HCT116 (cell line): ENCODE data around the gene SMC6. TPM values are rescaled to one million over a fixed set of nuclear protein-coding genes. Genes with fewer than 3 reads are reported as not detected.

Experiments
- ATAC-seq: fragments of 200-7000 bp; cut with Tn5 transposase; 2 replicates; pipeline ENCODE4 v1.9.1; 2020; ENCODE audit warnings: mild to moderate bottlenecking, moderate library complexity
- BruUV-seq: library from RNA; stranded (reverse); fragments of 400-500 nt; replicated peaks from 2 replicates; lab custom pipeline; 2021; lab: Mats Ljungman, UMichigan
- CTCF ChIA-PET: fragments of 300-600 bp; sonication (Branson Sonifier 250); formaldehyde crosslinking; loops from one replicate; lab custom pipeline; 2021; ENCODE audit warnings: antibody characterized with exemption; lab: Charles Lee
- POLR2A ChIA-PET: fragments of 300-600, 350-600 bp; sonication (Branson Sonifier 250); formaldehyde crosslinking; loops from one replicate; lab custom pipeline; 2021; ENCODE audit warnings: antibody characterized with exemption; lab: Charles Lee
- RAD21 ChIA-PET, 2 experiments: fragments of 300-600 bp; sonication (Branson Sonifier 250); formaldehyde crosslinking; loops; one replicate each; lab custom pipeline; 2023; ENCODE audit warnings: low total read pairs in 2 of 2; ENCODE audit not compliant: uncharacterized antibody in 2 of 2, unreplicated experiment in 2 of 2, low non-redundant PET in 1 of 2; lab: Charles Lee
- DNase-seq: peaks from one replicate; pipeline ENCODE4 v3.0.0-alpha.2; 2010; ENCODE audit warnings: low read depth, low spot score
- H2AFZ ChIP-seq: fragments of 200-600 bp; shearing (Covaris generic), sonication (generic); 2 replicates; pipeline ENCODE4 v1.6.1; 2017; ENCODE audit warnings: low read depth, mixed run types, mixed read lengths, antibody characterized with exemption, low read length; ENCODE audit not compliant: poor library complexity, severe bottlenecking
- H3K27ac ChIP-seq: 2 replicates; pipeline ENCODE4 v1.5.1; 2012; ENCODE audit warnings: low read depth, low read length
- H3K27me3 ChIP-seq: fragments of 200-600 bp; sonication (generic); 2 replicates; pipeline ENCODE4 v1.6.1; 2016; ENCODE audit warnings: mixed run types, low read length, mixed read lengths; ENCODE audit not compliant: insufficient read depth
- H3K36me3 ChIP-seq, 2 experiments: fragments of 200-500 bp in 1 of 2; fragments of 200-600 bp in 1 of 2; sonication (Bioruptor generic) in 1 of 2; sonication (generic) in 1 of 2; 2 replicates each; pipeline versions ENCODE4 v1.5.1 to v1.6.1; 2014 to 2016; ENCODE audit warnings: low read length in 2 of 2, inconsistent platforms in 1 of 2, mixed read lengths in 1 of 2, mixed run types in 1 of 2; ENCODE audit not compliant: insufficient read depth in 2 of 2, control insufficient read depth in 1 of 2
- H3K4me1 ChIP-seq, 2 experiments: fragments of 200-600 bp in 1 of 2; sonication (generic) in 1 of 2; 2 replicates each; pipeline versions ENCODE4 v1.5.1 to v1.6.1; 2012 to 2017; ENCODE audit warnings: low read length in 2 of 2, inconsistent platforms in 1 of 2, mild to moderate bottlenecking in 1 of 2, mixed read lengths in 1 of 2, mixed run types in 1 of 2, moderate library complexity in 1 of 2; ENCODE audit not compliant: insufficient read depth in 2 of 2, control insufficient read depth in 1 of 2
- H3K4me2 ChIP-seq: fragments of 200-600 bp; sonication (generic); 2 replicates; pipeline ENCODE4 v1.6.1; 2017; ENCODE audit warnings: mixed run types, low read length, mixed read lengths
- H3K4me3 ChIP-seq, 2 experiments: fragments of 200-600 bp in 1 of 2; sonication (generic) in 1 of 2; replicated peaks in 1 of 2; 2 replicates each; pipeline ENCODE4 v1.5.1; 2011 to 2016; ENCODE audit warnings: low read length in 2 of 2, control low read depth in 1 of 2, low read depth in 1 of 2, mild to moderate bottlenecking in 1 of 2, mixed read lengths in 1 of 2, mixed run types in 1 of 2
- H3K79me2 ChIP-seq: fragments of 200-600 bp; sonication (generic); 2 replicates; pipeline ENCODE4 v1.6.1; 2017; ENCODE audit warnings: mild to moderate bottlenecking, mixed run types, low read length, moderate library complexity, mixed read lengths; ENCODE audit not compliant: insufficient read depth
- H3K9ac ChIP-seq: fragments of 200-600 bp; sonication (generic); 2 replicates; pipeline ENCODE4 v1.6.1; 2016; ENCODE audit warnings: low read length, mixed read lengths
- H3K9me2 ChIP-seq: fragments of 200-600 bp; sonication (generic), shearing (Covaris generic); 2 replicates; pipeline ENCODE4 v1.6.1; 2017; ENCODE audit warnings: mixed run types, mild to moderate bottlenecking, moderate library complexity; ENCODE audit not compliant: insufficient read depth
- H3K9me3 ChIP-seq, 2 experiments: fragments of 200-500 bp in 1 of 2; fragments of 200-600 bp in 1 of 2; sonication (Bioruptor generic) in 1 of 2; sonication (generic) in 1 of 2; 2 replicates each; pipeline ENCODE4 v1.6.1; 2014 to 2017; ENCODE audit warnings: low read length in 2 of 2, mixed read lengths in 2 of 2, inconsistent platforms in 1 of 2, low read depth in 1 of 2, mild to moderate bottlenecking in 1 of 2, mixed run types in 1 of 2, moderate library complexity in 1 of 2; ENCODE audit not compliant: control insufficient read depth in 1 of 2, insufficient read depth in 1 of 2
- H4K20me1 ChIP-seq: fragments of 200-600 bp; sonication (generic), shearing (Covaris generic); 2 replicates; pipeline ENCODE4 v1.6.1; 2017; ENCODE audit warnings: mixed run types, mild to moderate bottlenecking, moderate library complexity; ENCODE audit not compliant: insufficient read depth
- CBX3 ChIP-seq: IDR thresholded peaks from 2 replicates; pipeline ENCODE4 v1.6.1; 2012; ENCODE audit warnings: low read depth
- CEBPB ChIP-seq: IDR thresholded peaks from 2 replicates; pipeline ENCODE4 v1.6.1; 2012; ENCODE audit warnings: low read depth
- EZH2phosphoT487 ChIP-seq: fragments of 200-600 bp; IDR thresholded peaks from 2 replicates; pipeline ENCODE4 v1.6.1; 2018; ENCODE audit warnings: antibody characterized with exemption, borderline replicate concordance
- JUND ChIP-seq: IDR thresholded peaks from 2 replicates; pipeline ENCODE4 v1.6.1; 2012
- POLR2A ChIP-seq: IDR thresholded peaks from 2 replicates; pipeline ENCODE4 v1.7.0; 2011; ENCODE audit warnings: borderline replicate concordance; ENCODE audit not compliant: insufficient read depth, insufficient read length; ENCODE audit errors: extremely low read depth
- POLR2AphosphoS5 ChIP-seq: IDR thresholded peaks from 2 replicates; pipeline ENCODE4 v1.6.1; 2011; ENCODE audit warnings: mild to moderate bottlenecking, low read depth, low read length, moderate library complexity
- RAD21 ChIP-seq: IDR thresholded peaks from 2 replicates; pipeline ENCODE4 v1.6.1; 2012; ENCODE audit warnings: low read depth, mild to moderate bottlenecking
- SIN3A ChIP-seq: IDR thresholded peaks from 2 replicates; pipeline ENCODE4 v1.6.1; 2012; ENCODE audit warnings: low read depth
- SP1 ChIP-seq: IDR thresholded peaks from 2 replicates; pipeline ENCODE4 v1.6.1; 2012; ENCODE audit warnings: low read depth
- SRF ChIP-seq: IDR thresholded peaks from 2 replicates; pipeline ENCODE4 v1.6.1; 2012; ENCODE audit warnings: low read depth
- YY1 ChIP-seq: IDR thresholded peaks from 2 replicates; pipeline ENCODE4 v1.6.1; 2011; ENCODE audit warnings: low read length, low read depth, moderate library complexity, mild to moderate bottlenecking; ENCODE audit not compliant: insufficient replicate concordance; ENCODE audit errors: extremely low read depth
- ZFX ChIP-seq: fragments of 450-650 bp; IDR thresholded peaks from 2 replicates; pipeline ENCODE4 v1.6.1; 2017
- ZNF274 ChIP-seq: fragments of 200-500 bp; sonication (Bioruptor generic); IDR thresholded peaks from 2 replicates; pipeline ENCODE4 v1.6.1; 2014; ENCODE audit warnings: mild to moderate bottlenecking, low read depth, low read length, inconsistent platforms
- intact Hi-C: fragments of 100-400 bp; cut with micrococcal nuclease; formaldehyde crosslinking; loops from 2 replicates; pipeline ENCODE4 v1.10.0; 2022
- total RNA-seq: library from RNA; stranded (reverse); gene quantifications from one replicate; pipeline ENCODE4 v1.2.1, GENCODE V29; 2021; ENCODE audit not compliant: unreplicated experiment
- TF ChIP-seq, protein P1 (sequence below): IDR thresholded peaks from 2 replicates; pipeline ENCODE4 v1.6.1; 2012
- TF ChIP-seq, protein P2 (sequence below): IDR thresholded peaks from 2 replicates; pipeline ENCODE4 v1.6.1; 2012; ENCODE audit warnings: low read depth
- TF ChIP-seq, protein P3 (sequence below): IDR thresholded peaks from 2 replicates; pipeline ENCODE4 v1.6.1; 2011; ENCODE audit warnings: mild to moderate bottlenecking, low read length, moderate library complexity; ENCODE audit not compliant: insufficient replicate concordance; ENCODE audit errors: extremely low read depth

The SMC6 gene
- total RNA-seq, 1 experiment from 2014 or later = 26.4 TPM

DNA sequence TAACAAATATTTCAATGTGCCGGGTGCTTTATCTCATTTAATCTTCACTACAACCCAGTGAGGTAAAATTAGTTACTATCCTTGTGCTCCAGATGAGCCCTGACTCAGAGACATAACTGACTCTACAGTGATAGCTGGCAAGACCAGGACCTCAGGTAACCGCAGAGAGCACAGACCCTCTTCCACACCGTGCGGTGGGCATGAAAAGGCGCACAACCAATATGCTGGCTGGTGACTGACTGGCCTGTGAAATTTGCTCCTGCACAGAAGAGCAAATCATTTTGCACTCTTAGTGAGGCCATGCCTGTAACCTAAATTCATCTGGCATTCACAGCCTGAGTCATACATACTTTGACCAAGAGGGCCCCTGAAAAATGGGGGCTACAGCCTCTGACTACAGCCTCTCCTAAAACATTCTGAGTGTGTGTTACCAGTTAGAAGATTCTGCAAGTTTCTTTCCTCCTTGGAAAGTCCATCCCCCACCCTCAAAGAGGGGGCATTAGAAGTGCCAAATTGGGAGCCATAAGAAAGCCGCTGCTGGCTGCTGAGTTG, 40.3 kb upstream of the SMC6 start:
- no TSS peak for BruUV-seq
- no peak overlapping the region for H3K9ac ChIP-seq
- H3K4me3 ChIP-seq = no peak overlapping the region
- RAD21 ChIA-PET = no interaction called here
- no peaks in the 10 kb centered on the region for H3K9me3 ChIP-seq
- TF ChIP-seq CEBPB = no peak
- TF ChIP-seq, protein P1, sequence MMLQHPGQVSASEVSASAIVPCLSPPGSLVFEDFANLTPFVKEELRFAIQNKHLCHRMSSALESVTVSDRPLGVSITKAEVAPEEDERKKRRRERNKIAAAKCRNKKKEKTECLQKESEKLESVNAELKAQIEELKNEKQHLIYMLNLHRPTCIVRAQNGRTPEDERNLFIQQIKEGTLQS = no peak
- no peak for TF ChIP-seq EZH2phosphoT487
- no peak for TF ChIP-seq JUND
- H3K4me1 ChIP-seq = no peaks in the 10 kb centered on the region
- H3K4me2 ChIP-seq = no peak overlapping the region
- CTCF ChIA-PET = no interaction called here
- H3K9me2 ChIP-seq = no peaks in the 10 kb centered on the region
- H3K79me2 ChIP-seq = no peaks in the 10 kb centered on the region
- peaks cover 25% of the 10 kb centered on the region for H3K27me3 ChIP-seq
- no peak overlapping the region for H3K27ac ChIP-seq
- no peak overlapping the region for H2AFZ ChIP-seq
- intact Hi-C loops = no loop called here
- POLR2A ChIA-PET = no interaction called here
- no peaks in the 10 kb centered on the region for H4K20me1 ChIP-seq
- DNase-seq (no peak), ATAC-seq (no peak)
- H3K36me3 ChIP-seq = no peaks in the 10 kb centered on the region

DNA sequence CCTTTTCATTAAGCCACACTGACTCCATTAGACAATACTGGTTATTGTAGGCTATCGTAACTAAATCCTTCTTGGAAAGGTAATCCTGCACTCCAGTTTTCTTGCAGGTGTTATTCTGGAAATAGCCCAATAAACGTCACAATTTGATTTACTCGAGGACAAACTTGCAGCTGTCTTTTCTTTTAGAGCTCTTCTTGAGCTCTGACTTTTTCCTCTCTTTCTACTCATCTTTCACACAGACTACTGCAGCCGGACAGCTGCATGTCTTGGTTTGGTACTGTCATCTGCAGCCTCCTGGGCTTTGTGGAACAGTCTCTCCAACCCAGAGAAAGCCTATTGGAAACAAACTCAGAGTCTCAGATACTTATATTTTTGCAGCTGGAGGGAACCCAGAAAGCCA, 39.7 kb upstream of the SMC6 start:
- POLR2A ChIA-PET = interaction anchor here (0.6 kb wide), 1 partner anchor 142 kb away, joined by 4 read pairs; no protein-coding TSS in a partner anchor
- Histone ChIP-seq H3K9me3 (no peaks in the 10 kb centered on the region), H3K4me1 (no peaks in the 10 kb centered on the region), H3K79me2 (no peaks in the 10 kb centered on the region), H3K9me2 (no peaks in the 10 kb centered on the region), H3K27me3 (peaks cover 19% of the 10 kb centered on the region), H3K4me2 (no peak overlapping the region), H3K9ac (no peak overlapping the region), H2AFZ (no peak overlapping the region), H3K4me3 (no peak overlapping the region), H3K27ac (no peak overlapping the region), H3K36me3 (no peaks in the 10 kb centered on the region), H4K20me1 (no peaks in the 10 kb centered on the region)
- no TSS peak for BruUV-seq
- intact Hi-C loops = no loop called here
- ATAC-seq = no peak
- no peak for DNase-seq
- no peak for TF ChIP-seq RAD21
- TF ChIP-seq POLR2AphosphoS5 = no peak
- no peak for TF ChIP-seq SRF
- no peak for TF ChIP-seq ZNF274
- no peak for TF ChIP-seq CBX3
- no peak for TF ChIP-seq JUND
- TF ChIP-seq YY1 = no peak
- no peak for TF ChIP-seq CEBPB
- no peak for TF ChIP-seq SP1
- TF ChIP-seq ZFX = no peak
- TF ChIP-seq, protein P2, sequence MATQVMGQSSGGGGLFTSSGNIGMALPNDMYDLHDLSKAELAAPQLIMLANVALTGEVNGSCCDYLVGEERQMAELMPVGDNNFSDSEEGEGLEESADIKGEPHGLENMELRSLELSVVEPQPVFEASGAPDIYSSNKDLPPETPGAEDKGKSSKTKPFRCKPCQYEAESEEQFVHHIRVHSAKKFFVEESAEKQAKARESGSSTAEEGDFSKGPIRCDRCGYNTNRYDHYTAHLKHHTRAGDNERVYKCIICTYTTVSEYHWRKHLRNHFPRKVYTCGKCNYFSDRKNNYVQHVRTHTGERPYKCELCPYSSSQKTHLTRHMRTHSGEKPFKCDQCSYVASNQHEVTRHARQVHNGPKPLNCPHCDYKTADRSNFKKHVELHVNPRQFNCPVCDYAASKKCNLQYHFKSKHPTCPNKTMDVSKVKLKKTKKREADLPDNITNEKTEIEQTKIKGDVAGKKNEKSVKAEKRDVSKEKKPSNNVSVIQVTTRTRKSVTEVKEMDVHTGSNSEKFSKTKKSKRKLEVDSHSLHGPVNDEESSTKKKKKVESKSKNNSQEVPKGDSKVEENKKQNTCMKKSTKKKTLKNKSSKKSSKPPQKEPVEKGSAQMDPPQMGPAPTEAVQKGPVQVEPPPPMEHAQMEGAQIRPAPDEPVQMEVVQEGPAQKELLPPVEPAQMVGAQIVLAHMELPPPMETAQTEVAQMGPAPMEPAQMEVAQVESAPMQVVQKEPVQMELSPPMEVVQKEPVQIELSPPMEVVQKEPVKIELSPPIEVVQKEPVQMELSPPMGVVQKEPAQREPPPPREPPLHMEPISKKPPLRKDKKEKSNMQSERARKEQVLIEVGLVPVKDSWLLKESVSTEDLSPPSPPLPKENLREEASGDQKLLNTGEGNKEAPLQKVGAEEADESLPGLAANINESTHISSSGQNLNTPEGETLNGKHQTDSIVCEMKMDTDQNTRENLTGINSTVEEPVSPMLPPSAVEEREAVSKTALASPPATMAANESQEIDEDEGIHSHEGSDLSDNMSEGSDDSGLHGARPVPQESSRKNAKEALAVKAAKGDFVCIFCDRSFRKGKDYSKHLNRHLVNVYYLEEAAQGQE = no peak
- TF ChIP-seq, protein P1 = no peak
- TF ChIP-seq SIN3A = no peak
- TF ChIP-seq, protein P3, sequence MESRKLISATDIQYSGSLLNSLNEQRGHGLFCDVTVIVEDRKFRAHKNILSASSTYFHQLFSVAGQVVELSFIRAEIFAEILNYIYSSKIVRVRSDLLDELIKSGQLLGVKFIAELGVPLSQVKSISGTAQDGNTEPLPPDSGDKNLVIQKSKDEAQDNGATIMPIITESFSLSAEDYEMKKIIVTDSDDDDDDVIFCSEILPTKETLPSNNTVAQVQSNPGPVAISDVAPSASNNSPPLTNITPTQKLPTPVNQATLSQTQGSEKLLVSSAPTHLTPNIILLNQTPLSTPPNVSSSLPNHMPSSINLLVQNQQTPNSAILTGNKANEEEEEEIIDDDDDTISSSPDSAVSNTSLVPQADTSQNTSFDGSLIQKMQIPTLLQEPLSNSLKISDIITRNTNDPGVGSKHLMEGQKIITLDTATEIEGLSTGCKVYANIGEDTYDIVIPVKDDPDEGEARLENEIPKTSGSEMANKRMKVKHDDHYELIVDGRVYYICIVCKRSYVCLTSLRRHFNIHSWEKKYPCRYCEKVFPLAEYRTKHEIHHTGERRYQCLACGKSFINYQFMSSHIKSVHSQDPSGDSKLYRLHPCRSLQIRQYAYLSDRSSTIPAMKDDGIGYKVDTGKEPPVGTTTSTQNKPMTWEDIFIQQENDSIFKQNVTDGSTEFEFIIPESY = no peak
- TF ChIP-seq POLR2A = no peak
- CTCF ChIA-PET = no interaction called here
- RAD21 ChIA-PET = no interaction called here
